IPS-20b (cell line): ENCODE results near the gene MOGAT1.

ENCODE experiments used
- H3K27ac ChIP-seq: one replicate; pipeline ENCODE4 v1.5.1; 2013; ENCODE audit warnings: low read length
- H3K27me3 ChIP-seq: 2 replicates; pipeline ENCODE4 v1.6.1; 2013; ENCODE audit warnings: mild to moderate bottlenecking, low read length, inconsistent platforms; ENCODE audit not compliant: insufficient read depth
- H3K36me3 ChIP-seq: 2 replicates; pipeline ENCODE4 v1.6.1; 2013; ENCODE audit warnings: low read depth, mild to moderate bottlenecking, inconsistent platforms, low read length, moderate library complexity; ENCODE audit not compliant: insufficient read depth
- H3K4me1 ChIP-seq: 2 replicates; pipeline ENCODE4 v1.6.1; 2013; ENCODE audit warnings: mild to moderate bottlenecking, control low read depth, inconsistent platforms, low read length, moderate library complexity; ENCODE audit not compliant: insufficient read depth
- H3K4me3 ChIP-seq: 2 replicates; pipeline ENCODE4 v1.5.1; 2013; ENCODE audit warnings: mild to moderate bottlenecking, low read length, inconsistent platforms
- H3K9ac ChIP-seq: 2 replicates; pipeline ENCODE4 v1.6.1; 2013; ENCODE audit warnings: low read depth, mild to moderate bottlenecking, inconsistent platforms, low read length, moderate library complexity
- H3K9me3 ChIP-seq: 2 replicates; pipeline ENCODE4 v1.6.1; 2013; ENCODE audit warnings: mild to moderate bottlenecking, low read depth, low read length, inconsistent platforms; ENCODE audit not compliant: insufficient read depth

MOGAT1 gene

GRCh38 chr2:222651718-222652418 is 19.6 kb upstream of the MOGAT1 start:
- Histone ChIP-seq H3K36me3 (peaks cover 18% of the 10 kb centered on the region), H3K4me3 (no peak overlapping the region), H3K27ac (no peak overlapping the region), H3K4me1 (no peaks in the 10 kb centered on the region), H3K27me3 (no peaks in the 10 kb centered on the region), H3K9ac (no peak overlapping the region), H3K9me3 (no peaks in the 10 kb centered on the region)

DNA sequence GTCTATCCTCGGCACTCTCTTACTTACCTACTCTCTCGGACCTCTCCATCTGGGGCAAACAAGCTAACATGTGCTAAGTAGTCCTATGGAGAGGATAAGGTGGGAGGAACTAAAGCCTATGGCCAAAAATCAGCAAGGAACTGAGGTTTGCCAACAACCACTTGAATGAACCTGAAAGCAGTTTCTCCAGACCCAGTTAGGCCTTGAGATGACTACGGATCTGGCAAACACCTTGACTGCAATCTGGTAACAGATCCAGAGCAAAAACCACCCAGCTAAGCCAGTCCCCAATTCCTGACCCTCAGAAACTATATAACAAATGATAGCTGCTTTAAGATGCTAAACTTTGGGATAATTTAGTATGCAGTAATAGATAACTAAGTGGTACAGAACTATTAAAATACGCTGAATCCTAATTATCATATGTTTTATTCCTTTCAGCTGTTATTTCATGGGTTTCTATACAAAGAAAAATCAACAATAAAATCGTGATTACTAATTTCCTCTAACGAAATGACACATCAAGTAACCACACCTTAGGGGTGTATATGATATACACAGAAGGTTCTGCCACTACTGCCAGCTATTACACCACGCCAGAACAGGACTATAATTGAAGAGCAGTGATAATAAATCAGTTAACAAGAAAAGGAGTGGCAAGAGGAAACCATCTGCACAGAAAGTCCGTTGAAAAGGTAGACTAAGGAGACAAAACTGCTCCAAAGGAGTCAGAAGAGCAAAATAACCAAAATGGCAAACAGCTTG is 18.8 kb upstream of the MOGAT1 start:
- Histone ChIP-seq H3K9ac (no peak overlapping the region; the same call in 1 of the 2 replicates), H3K9me3 (no peaks in the 10 kb centered on the region), H3K4me1 (no peaks in the 10 kb centered on the region), H3K36me3 (peaks cover 10% of the 10 kb centered on the region), H3K4me3 (no peak overlapping the region), H3K27ac (no peak overlapping the region), H3K27me3 (no peaks in the 10 kb centered on the region)

- no peaks in the 10 kb centered on the region for H3K4me1 ChIP-seq
- no peak overlapping the region for H3K27ac ChIP-seq
- H3K9me3 ChIP-seq, result no peaks in the 10 kb centered on the region
- peaks cover 4% of the 10 kb centered on the region for H3K36me3 ChIP-seq
- no peak overlapping the region; the same call in 1 of the 2 replicates for H3K9ac ChIP-seq
- H3K27me3 ChIP-seq, result no peaks in the 10 kb centered on the region
- H3K4me3 ChIP-seq, result no peak overlapping the region
Observed at GRCh38 chr2:222653280-222653679, 18.2 kb upstream of the MOGAT1 start.

GRCh38 chr2:222655787-222656525 is 15.5 kb upstream of the MOGAT1 start, which contains the start of gene FARSB:
TSS of gene FARSB (minus strand) at chr2:222656092. CDS start at chr2:222656073, 19 bp downstream.
- no peaks in the 10 kb centered on the region for H3K27me3 ChIP-seq
- H3K27ac ChIP-seq, result peak within 1 kb of the TSS; percentile 90
- H3K4me1 ChIP-seq, result no peaks in the 10 kb centered on the region
- H3K9ac ChIP-seq, result peak within 1 kb of the TSS; percentile 90
- peak within 1 kb of the TSS; percentile 95 for H3K4me3 ChIP-seq
- H3K36me3 ChIP-seq, result no peaks in the 10 kb centered on the region
- H3K9me3 ChIP-seq, result no peaks in the 10 kb centered on the region

DNA sequence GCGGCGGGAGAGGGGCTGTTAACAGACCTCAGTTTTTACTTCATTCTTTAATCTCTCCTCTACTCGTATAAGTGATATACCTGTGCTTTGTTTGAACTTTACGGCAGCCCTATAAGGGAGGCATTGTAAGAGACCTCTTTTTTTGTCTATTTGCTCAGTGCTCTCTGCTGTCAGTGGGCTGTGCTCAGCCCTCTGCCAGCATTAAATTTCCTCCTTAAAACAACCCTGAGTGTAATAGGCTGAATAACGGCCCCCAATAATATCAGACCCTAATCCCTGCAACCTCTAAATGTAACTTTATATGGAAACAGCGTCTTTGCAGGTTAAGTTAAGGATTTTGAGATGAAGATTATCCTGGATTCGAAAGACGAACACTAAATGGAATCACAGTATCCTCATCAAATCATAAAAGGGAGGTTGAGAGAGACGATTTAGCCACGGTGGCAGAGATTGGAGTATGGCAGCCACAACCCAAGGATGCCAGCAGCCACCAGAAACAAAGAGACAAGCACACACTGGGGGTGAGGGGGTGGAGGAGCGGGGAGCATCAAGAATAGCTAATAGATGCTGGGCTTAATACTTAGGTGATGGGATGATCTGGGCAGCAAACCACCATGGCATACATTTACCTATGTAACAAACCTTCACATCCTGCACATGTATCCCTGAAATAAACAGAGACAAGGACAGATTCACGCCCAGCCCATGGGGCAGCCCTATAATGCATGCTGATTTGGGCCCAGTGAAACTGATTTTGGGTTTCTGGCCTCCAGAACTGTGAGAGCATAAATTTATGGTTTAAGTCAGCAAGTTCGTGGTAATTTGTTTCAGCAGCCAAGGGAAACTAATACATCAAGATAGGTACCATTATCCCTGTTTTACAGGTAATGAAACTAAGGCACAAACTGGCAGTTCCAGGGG is 14.7 kb upstream of the MOGAT1 start:
- peak overlapping the region; percentile 90 for H3K9ac ChIP-seq
- no peaks in the 10 kb centered on the region for H3K4me1 ChIP-seq
- no peaks in the 10 kb centered on the region for H3K27me3 ChIP-seq
- H3K36me3 ChIP-seq, result no peaks in the 10 kb centered on the region
- no peaks in the 10 kb centered on the region for H3K9me3 ChIP-seq
- H3K4me3 ChIP-seq, result peak overlapping the region; percentile 95
- H3K27ac ChIP-seq, result peak overlapping the region; percentile 90

GRCh38 chr2:222663479-222663878 is 8.0 kb upstream of the MOGAT1 start:
- Histone ChIP-seq H3K27ac (no peak overlapping the region), H3K27me3 (peaks cover under 1% of the 10 kb centered on the region; the same call in 1 of the 2 replicates), H3K4me3 (no peak overlapping the region), H3K9ac (no peak overlapping the region), H3K9me3 (no peaks in the 10 kb centered on the region), H3K36me3 (no peaks in the 10 kb centered on the region), H3K4me1 (no peaks in the 10 kb centered on the region)

- Histone ChIP-seq H3K27ac (no peak overlapping the region), H3K9ac (no peak overlapping the region), H3K4me3 (no peak overlapping the region), H3K36me3 (no peaks in the 10 kb centered on the region), H3K9me3 (no peaks in the 10 kb centered on the region), H3K4me1 (peaks cover 5% of the 10 kb centered on the region; the same call in 1 of the 2 replicates), H3K27me3 (peaks cover 50% of the 10 kb centered on the region)
Observed at GRCh38 chr2:222668494-222669154, 2.8 kb upstream of the MOGAT1 start.

- no peak overlapping the region for H3K27ac ChIP-seq
- no peak overlapping the region for H3K9ac ChIP-seq
Observed at GRCh38 chr2:222669353-222669752, 2.1 kb upstream of the MOGAT1 start.

GRCh38 chr2:222670191-222671038 is 1.0 kb upstream of the MOGAT1 start:
- H3K36me3 ChIP-seq, result no peaks in the 10 kb centered on the region
- H3K4me3 ChIP-seq, result peak overlapping the region; percentile 71; the same call in 1 of the 2 replicates
- no peaks in the 10 kb centered on the region for H3K9me3 ChIP-seq
- peaks cover 50% of the 10 kb centered on the region for H3K27me3 ChIP-seq
- peaks cover 5% of the 10 kb centered on the region; the same call in 1 of the 2 replicates for H3K4me1 ChIP-seq
- no peak overlapping the region for H3K9ac ChIP-seq
- H3K27ac ChIP-seq, result no peak overlapping the region

More at GRCh38 chr2:222669353-222669752, 2.1 kb upstream of the MOGAT1 start:
- H3K9me3 ChIP-seq, result no peaks in the 10 kb centered on the region
- no peaks in the 10 kb centered on the region for H3K36me3 ChIP-seq
- no peak overlapping the region for H3K4me3 ChIP-seq
- H3K4me1 ChIP-seq, result peaks cover 5% of the 10 kb centered on the region; the same call in 1 of the 2 replicates
- H3K27me3 ChIP-seq, result peaks cover 50% of the 10 kb centered on the region

- Histone ChIP-seq H3K27ac (no peak overlapping the region), H3K4me3 (peak overlapping the region; percentile 71)
Observed at GRCh38 chr2:222672068-222672401, 577 bp downstream of the MOGAT1 start.

More at GRCh38 chr2:222672068-222672401, 577 bp downstream of the MOGAT1 start:
- Histone ChIP-seq H3K4me1 (peaks cover 5% of the 10 kb centered on the region; the same call in 1 of the 2 replicates), H3K9me3 (no peaks in the 10 kb centered on the region), H3K9ac (peak overlapping the region; percentile 55; the same call in 1 of the 2 replicates), H3K36me3 (no peaks in the 10 kb centered on the region), H3K27me3 (peaks cover 50% of the 10 kb centered on the region)
